IgD-negative memory B cell (primary cell): ENCODE measurements around the gene FRY. TPM values are rescaled to one million over a fixed set of nuclear protein-coding genes. Genes with fewer than 3 reads are reported as not detected.

Source experiments
- H3K27ac Mint-ChIP-seq, 3 donors: one replicate each; pipeline ENCODE4 v1.8.0; 2020 to 2022; ENCODE audit warnings: mild to moderate bottlenecking in 3 of 3, mixed read lengths in 3 of 3, moderate library complexity in 1 of 3
- H3K27me3 Mint-ChIP-seq: one replicate; pipeline ENCODE4 v1.8.0; 2021; ENCODE audit warnings: mixed read lengths
- H3K36me3 Mint-ChIP-seq: one replicate; pipeline ENCODE4 v1.8.0; 2020; ENCODE audit warnings: mild to moderate bottlenecking, mixed read lengths
- H3K4me1 Mint-ChIP-seq, 3 donors: one replicate each; pipeline ENCODE4 v1.8.0; 2020 to 2022; ENCODE audit warnings: mixed read lengths in 3 of 3, mild to moderate bottlenecking in 1 of 3
- H3K4me3 Mint-ChIP-seq, 4 donors: one replicate each; pipeline ENCODE4 v1.8.0; 2020 to 2022; ENCODE audit warnings: mild to moderate bottlenecking in 4 of 4, mixed read lengths in 4 of 4, moderate library complexity in 3 of 4
- H3K9me3 Mint-ChIP-seq, 3 donors: one replicate each; pipeline ENCODE4 v1.8.0; 2020 to 2021; ENCODE audit warnings: mixed read lengths in 3 of 3, mild to moderate bottlenecking in 1 of 3
- polyA plus RNA-seq: library from polyadenylated mRNA; unstranded; fragments of 300-500 nt; fragmentation: Illumina TruSeq; gene quantifications from one replicate; pipeline ENCODE4 v1.2.3, GENCODE V29; 2021

The FRY gene
- polyA plus RNA-seq, 1 donor from 2014 or later: 1.2 TPM

DNA sequence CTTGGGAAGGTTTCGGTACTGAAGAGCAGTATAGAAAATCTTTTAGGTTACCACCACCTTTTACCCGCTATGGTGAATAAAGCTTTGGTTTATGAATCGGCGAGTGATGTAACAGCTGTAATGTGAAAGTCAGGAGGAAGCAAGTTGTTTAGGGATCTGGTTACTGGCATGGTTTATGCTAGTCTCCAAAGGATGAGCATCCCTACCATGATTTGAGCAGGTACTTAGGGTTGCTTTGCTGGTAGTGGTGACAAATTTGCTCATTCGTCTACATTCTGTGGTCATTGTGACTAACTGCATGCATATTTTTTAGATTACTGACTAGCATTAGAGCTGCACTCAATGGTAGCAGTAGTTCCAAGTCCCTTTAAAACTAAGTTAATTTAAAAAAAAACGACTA lies 104.1 kb downstream of the FRY start:
- peaks cover 3% of the 10 kb centered on the region for H3K36me3 Mint-ChIP-seq
- no peak overlapping the region for H3K4me3 Mint-ChIP-seq
- H3K27me3 Mint-ChIP-seq: no peaks in the 10 kb centered on the region
- no peaks in the 10 kb centered on the region for H3K4me1 Mint-ChIP-seq
- H3K9me3 Mint-ChIP-seq: no peaks in the 10 kb centered on the region
- no peak overlapping the region for H3K27ac Mint-ChIP-seq

DNA sequence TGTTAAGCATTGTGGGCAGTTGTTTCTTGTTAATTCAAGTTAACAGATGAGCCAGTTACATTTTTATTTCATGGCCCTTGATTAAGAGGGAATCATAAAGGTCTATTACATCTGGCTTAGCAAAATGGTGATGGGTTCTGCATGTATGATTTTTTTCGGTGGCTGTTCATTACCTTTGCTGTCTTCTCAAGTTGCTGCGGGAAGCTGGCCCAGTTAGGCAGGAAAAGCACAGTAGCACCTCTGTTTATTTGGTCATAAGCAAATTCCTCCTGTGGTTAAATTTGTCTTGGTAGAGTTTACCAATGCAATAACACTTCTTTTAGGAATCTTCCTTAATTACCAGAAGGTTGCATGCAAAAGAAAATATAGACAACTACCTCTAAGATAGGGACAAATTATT lies 104.5 kb downstream of the FRY start:
- peaks cover 3% of the 10 kb centered on the region for H3K36me3 Mint-ChIP-seq
- H3K4me1 Mint-ChIP-seq: no peaks in the 10 kb centered on the region
- H3K27me3 Mint-ChIP-seq: no peaks in the 10 kb centered on the region
- no peak overlapping the region for H3K4me3 Mint-ChIP-seq
- no peak overlapping the region for H3K27ac Mint-ChIP-seq
- no peaks in the 10 kb centered on the region for H3K9me3 Mint-ChIP-seq

DNA sequence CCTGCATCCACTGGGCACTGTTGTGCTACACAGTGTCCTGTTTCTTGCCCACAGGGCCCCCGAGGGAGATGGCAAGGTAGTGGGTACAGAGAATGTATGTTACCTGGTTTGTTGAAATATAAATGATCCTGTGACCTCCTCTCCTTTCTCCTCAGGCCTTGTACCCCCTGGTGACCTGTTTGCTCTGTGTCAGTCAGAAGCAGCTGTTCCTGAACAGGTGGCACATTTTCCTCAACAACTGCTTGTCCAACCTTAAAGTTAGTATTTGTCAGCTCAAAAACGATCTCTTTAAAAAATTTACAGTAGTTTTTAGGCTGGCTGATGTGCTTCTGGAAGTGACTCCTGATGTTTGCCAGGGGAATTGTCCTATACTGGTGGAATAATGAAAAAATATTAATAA lies 105.1 kb downstream of the FRY start:
- Mint-ChIP-seq H3K4me3 (no peak overlapping the region), H3K27ac (no peak overlapping the region), H3K4me1 (no peaks in the 10 kb centered on the region), H3K36me3 (peaks cover 3% of the 10 kb centered on the region), H3K27me3 (no peaks in the 10 kb centered on the region), H3K9me3 (no peaks in the 10 kb centered on the region)

DNA sequence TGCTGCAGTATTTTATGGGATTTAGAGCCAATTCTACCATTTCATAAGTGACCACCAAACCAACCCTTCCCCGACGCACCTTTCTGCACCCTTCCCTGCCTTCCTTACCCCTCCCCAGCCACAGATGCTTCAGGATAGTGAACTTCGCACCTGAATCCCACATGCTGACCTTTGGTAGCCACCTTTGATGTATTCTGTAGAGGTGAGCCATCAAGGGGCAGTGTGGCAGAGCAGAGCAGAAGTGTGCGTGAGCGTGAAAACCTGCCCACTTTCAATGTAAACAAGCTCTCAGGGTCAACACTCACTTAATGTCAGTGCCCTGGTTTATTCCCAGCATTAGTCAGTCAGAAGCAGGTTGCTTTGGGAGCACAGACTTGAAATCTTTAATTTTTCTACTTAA lies 107.7 kb downstream of the FRY start:
- no peaks in the 10 kb centered on the region for H3K9me3 Mint-ChIP-seq
- H3K4me3 Mint-ChIP-seq: no peak overlapping the region
- peaks cover 3% of the 10 kb centered on the region for H3K36me3 Mint-ChIP-seq
- H3K27me3 Mint-ChIP-seq: no peaks in the 10 kb centered on the region
- H3K27ac Mint-ChIP-seq: no peak overlapping the region
- H3K4me1 Mint-ChIP-seq: no peaks in the 10 kb centered on the region

DNA sequence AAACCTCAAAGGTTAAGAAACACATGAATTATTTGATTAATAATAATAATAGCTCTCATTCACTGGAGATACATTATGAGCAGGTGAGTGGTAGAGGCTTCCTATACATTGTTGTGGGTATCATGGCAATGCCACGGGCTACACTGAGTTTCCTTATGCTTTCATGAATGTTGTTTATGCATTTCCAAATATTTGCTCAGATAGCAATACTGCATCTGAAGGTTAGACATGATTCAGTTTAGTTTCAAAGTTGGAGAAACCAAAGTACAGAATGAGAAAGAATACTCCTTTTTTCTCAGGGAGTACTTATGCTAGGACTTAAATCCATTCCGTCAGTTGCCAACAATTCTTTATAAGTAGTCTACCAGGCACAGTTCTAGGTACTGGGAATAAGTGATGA lies 108.5 kb downstream of the FRY start:
- Mint-ChIP-seq H3K27ac (no peak overlapping the region), H3K9me3 (no peaks in the 10 kb centered on the region), H3K4me3 (no peak overlapping the region), H3K36me3 (peaks cover 3% of the 10 kb centered on the region), H3K27me3 (no peaks in the 10 kb centered on the region), H3K4me1 (no peaks in the 10 kb centered on the region)

DNA sequence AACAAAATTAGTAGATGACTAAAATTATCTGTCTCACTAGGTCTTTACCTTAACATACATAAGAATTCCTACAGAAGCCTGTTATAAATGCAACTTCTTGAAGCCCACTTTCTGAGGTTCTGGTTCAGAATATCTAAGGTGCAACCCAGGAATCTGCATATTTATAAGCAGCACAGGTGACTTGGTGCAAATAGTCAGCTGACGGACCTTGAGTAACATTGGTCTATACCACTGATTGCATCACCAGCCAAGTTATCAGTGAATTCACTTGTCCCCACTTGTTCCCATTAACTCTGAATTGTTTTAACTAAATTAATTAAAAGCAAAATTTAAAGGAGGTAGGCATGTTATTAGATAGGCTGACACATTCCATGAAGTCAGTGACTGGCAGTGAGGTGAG lies 109.9 kb downstream of the FRY start:
- no peak overlapping the region for H3K4me3 Mint-ChIP-seq
- no peaks in the 10 kb centered on the region for H3K4me1 Mint-ChIP-seq
- no peaks in the 10 kb centered on the region for H3K9me3 Mint-ChIP-seq
- H3K27me3 Mint-ChIP-seq: no peaks in the 10 kb centered on the region
- H3K36me3 Mint-ChIP-seq: peaks cover 2% of the 10 kb centered on the region
- H3K27ac Mint-ChIP-seq: no peak overlapping the region

DNA sequence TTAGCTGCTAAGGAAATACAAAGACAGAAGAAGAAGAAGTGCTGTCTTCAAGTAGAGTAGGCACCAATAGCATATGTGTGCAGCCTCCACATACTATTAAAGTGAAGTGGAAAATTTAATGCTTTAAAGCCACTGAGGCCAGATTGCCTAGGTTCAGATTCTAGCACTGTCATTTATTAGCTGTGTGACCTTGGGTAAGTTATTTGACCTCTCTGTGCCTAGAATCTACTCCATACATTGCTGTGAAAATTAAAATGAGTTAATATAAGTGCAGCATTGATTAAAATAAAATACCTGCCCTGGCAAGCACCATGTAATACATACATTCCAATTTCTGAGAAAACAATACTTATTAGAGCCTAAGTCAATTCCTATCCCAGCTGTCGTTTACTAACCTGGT lies 110.5 kb downstream of the FRY start:
- Mint-ChIP-seq H3K9me3 (no peaks in the 10 kb centered on the region), H3K4me3 (no peak overlapping the region), H3K27ac (no peak overlapping the region), H3K27me3 (no peaks in the 10 kb centered on the region), H3K36me3 (peaks cover 2% of the 10 kb centered on the region), H3K4me1 (no peaks in the 10 kb centered on the region)

DNA sequence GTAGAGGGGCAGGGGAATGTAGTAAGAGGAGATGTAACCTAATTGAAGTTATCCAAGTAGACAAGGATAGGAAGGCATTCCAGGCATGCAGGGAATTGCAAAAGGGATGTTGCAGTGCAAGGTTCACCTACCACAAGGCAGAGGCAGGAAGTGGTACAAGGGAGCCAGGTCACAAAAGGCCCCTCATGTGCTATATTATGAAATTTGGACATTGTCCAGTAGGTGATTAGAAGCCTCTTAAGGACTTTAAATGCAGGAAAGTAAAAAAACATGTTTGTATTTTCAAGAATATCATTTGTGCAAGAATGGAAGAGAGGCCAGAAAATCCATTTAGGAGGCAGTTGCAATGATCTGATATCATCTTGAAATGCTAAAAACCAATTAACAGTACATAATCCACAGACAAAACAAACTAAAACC lies 111.4 kb downstream of the FRY start:
- no peaks in the 10 kb centered on the region for H3K4me1 Mint-ChIP-seq
- H3K9me3 Mint-ChIP-seq: no peaks in the 10 kb centered on the region
- H3K36me3 Mint-ChIP-seq: peaks cover 2% of the 10 kb centered on the region
- no peaks in the 10 kb centered on the region for H3K27me3 Mint-ChIP-seq
- no peak overlapping the region for H3K27ac Mint-ChIP-seq
- no peak overlapping the region for H3K4me3 Mint-ChIP-seq

DNA sequence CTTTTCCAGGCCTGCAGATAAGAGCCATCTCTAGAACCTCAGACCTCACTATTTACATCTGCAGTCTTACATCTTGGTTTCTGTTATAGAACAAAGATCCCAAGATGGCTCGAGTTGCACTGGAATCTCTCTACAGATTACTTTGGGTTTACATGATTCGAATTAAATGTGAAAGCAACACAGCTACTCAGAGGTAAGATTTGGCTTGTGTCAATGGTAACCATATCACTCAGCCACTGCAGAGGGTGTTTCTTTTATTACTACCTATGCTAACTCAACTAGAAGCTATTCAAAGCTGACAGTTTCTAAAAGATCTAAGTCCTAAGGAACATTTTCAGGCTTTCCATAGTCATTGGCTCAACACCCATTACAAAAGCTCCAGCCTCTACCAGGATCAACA lies 115.6 kb downstream of the FRY start:
- Mint-ChIP-seq H3K4me1 (no peaks in the 10 kb centered on the region), H3K4me3 (no peak overlapping the region), H3K27me3 (no peaks in the 10 kb centered on the region), H3K9me3 (no peaks in the 10 kb centered on the region), H3K27ac (no peak overlapping the region), H3K36me3 (peaks cover 4% of the 10 kb centered on the region)

DNA sequence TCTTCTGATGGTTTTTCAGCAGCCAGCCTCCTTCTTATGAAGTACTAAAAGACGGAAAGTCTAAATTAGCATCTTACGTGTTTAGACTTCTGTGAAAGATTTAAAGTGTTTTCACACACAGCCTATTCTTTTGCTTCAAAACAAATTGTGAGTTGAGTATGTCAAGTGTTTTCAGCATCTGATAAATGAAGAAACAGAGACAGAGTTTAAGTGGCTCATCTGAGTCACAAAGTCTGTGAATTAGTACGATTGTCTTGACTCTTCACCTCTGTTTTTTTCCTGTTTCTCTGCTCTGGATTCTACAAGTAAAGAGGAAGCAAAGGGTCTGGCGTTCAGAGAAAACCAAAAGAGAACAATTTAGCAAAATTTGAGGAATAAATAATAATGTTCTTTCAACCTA lies 116.4 kb downstream of the FRY start:
- Mint-ChIP-seq H3K27me3 (no peaks in the 10 kb centered on the region), H3K27ac (no peak overlapping the region), H3K36me3 (peaks cover 4% of the 10 kb centered on the region), H3K4me1 (no peaks in the 10 kb centered on the region), H3K4me3 (no peak overlapping the region), H3K9me3 (no peaks in the 10 kb centered on the region)

DNA sequence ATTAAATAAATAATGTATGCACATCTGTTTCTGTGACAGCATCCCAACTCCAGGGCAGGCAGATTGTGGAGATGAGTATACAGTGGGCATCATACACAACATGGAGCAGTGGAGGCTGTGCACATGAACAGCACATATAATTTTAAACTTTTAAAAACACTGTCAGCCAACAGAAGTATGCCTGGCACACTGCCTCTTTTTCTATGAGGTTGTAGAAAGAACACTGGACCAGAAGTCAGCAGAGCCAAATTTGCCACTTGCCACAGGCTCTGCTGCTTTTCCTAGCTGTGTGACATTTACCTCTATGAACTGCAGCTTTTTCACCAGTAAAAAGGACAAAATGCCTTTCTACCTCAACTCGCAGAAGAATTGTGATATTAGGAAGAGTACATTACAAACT lies 118.7 kb downstream of the FRY start:
- Mint-ChIP-seq H3K4me1 (no peaks in the 10 kb centered on the region), H3K36me3 (peaks cover 3% of the 10 kb centered on the region), H3K27ac (no peak overlapping the region), H3K4me3 (no peak overlapping the region), H3K27me3 (no peaks in the 10 kb centered on the region), H3K9me3 (no peaks in the 10 kb centered on the region)

DNA sequence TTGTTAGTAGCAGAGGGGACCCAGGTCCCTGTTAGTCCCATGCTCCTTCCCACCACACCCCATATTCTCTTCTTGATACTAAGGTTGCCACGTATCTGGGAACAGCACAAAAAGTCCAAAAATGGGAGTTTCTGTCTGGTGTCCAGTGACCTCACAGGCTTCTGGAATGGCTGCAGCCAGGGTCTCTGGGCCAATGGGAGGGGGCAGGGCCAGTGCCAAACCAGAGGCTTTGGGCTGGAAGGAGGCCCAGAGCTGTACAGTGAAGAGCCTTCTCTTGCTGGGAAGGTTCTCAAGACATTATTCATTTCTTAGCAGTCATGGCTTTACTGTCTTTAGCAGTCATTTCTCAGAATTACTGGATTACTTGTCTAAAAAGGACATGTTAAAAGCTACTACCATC lies 119.2 kb downstream of the FRY start:
- Mint-ChIP-seq H3K27ac (no peak overlapping the region), H3K27me3 (no peaks in the 10 kb centered on the region), H3K4me1 (no peaks in the 10 kb centered on the region), H3K9me3 (no peaks in the 10 kb centered on the region), H3K36me3 (peaks cover 2% of the 10 kb centered on the region), H3K4me3 (no peak overlapping the region)

DNA sequence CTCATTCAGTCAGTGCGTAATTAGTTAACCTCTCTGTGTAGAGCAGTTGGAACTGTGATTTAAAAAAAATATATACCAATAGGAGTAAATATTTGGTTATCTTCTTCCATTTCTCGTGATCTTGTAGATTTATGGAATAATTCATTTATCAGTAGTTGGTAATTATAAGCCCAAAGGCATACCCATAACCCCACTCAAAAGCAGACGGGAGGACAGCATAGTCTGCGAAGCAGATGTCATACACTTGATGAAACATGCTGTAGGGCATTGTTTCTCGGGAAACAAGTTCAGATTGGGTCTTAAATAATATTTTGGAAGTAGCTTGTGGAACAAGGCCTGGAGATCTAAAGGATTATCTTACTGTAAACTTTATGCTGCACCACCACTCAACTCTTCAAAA lies 119.7 kb downstream of the FRY start:
- peaks cover 2% of the 10 kb centered on the region for H3K36me3 Mint-ChIP-seq
- no peak overlapping the region for H3K27ac Mint-ChIP-seq
- H3K4me3 Mint-ChIP-seq: no peak overlapping the region
- no peaks in the 10 kb centered on the region for H3K4me1 Mint-ChIP-seq
- no peaks in the 10 kb centered on the region for H3K9me3 Mint-ChIP-seq
- H3K27me3 Mint-ChIP-seq: no peaks in the 10 kb centered on the region

DNA sequence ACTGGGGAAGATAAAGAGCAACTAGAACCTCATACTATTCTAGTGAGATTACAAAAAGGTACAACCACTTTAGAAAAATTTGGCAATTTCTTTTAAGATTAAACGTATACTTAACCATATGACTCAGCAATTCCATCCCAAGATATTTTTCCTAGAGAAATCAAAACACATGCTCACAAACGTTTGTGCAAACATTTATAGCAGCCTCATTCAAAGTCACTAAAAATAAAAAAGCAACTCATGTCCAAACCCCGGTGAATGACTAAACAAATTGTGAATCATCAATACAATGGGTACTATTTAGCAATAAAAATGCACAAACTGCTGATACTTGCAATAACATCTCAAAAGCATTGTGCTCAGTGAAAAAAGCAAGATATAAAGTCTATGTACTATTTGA lies 121.5 kb downstream of the FRY start:
- H3K27ac Mint-ChIP-seq: no peak overlapping the region
- no peaks in the 10 kb centered on the region for H3K4me1 Mint-ChIP-seq
- H3K9me3 Mint-ChIP-seq: no peaks in the 10 kb centered on the region
- no peak overlapping the region for H3K4me3 Mint-ChIP-seq
- H3K36me3 Mint-ChIP-seq: peaks cover 5% of the 10 kb centered on the region
- H3K27me3 Mint-ChIP-seq: no peaks in the 10 kb centered on the region

DNA sequence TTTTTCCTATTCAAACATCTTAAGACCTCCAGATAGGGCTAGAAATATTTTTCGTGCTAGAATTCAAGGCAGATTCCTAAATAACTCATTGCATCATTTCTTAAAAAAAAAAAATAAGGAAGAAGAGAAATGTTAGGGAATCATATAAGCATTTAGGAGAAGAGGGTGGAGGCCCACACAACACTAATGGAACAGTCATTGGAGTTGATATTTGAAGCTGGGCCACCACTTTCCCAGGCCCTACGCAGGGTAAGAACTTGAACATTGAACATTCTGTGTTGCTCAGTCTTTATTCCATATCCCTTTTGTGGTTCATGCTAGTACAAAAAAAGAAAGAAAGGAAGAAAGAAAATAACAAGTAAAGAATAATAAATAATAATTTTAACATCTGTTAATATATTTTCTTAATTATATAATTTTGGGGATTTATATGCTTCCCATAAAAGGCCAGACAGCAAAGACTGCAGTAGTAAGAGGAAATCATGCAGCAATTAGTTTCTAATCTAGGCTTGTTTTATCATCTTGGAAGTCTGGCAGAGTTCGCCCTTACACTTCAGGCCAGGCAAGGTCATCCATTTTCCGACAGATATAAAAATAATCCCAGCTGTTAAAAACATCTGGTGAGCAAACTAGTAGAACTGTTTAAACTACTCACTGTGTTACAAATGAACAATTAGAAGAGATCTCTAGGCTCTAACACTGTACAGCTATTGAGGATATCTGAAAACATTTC lies 127.7 kb downstream of the FRY start:
- Mint-ChIP-seq H3K9me3 (no peaks in the 10 kb centered on the region), H3K4me3 (no peak overlapping the region), H3K36me3 (peaks cover 14% of the 10 kb centered on the region), H3K27me3 (no peaks in the 10 kb centered on the region), H3K4me1 (peaks cover 0 to 13% (median 9%) of the 10 kb centered on the region in 3 donors), H3K27ac (no peak overlapping the region)

DNA sequence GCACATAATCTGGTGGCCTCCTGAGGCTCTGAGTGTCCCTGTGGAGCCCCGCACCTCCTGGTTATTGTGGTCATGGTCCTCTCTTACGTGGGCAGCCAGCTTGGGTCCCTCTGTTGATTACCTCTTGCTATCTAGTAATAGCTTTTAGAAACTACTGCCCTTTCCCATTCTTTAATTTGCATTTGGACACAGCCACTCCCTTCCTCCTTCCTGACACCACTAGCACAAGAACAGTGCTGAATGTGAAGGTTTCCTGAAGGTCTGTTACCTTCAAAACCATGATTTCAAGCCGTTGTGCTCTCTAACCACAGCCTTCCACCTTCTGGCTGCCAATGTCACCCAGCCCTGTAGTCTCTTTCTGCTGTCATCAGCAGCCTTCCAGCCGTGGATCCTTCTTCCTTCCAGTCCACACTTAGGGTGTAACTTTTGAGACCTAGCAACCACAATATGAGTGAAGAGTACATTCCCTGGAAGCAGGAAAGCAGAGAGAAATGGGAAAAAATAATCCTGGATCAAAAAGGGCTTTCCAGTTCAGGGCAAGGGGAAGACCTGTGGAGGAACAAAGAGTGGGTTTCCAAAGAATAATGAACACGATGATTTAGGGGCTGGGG lies 130.9 kb downstream of the FRY start:
- peaks cover 14% of the 10 kb centered on the region for H3K36me3 Mint-ChIP-seq
- no peaks in the 10 kb centered on the region for H3K9me3 Mint-ChIP-seq
- H3K4me3 Mint-ChIP-seq: no peak overlapping the region
- no peaks in the 10 kb centered on the region for H3K27me3 Mint-ChIP-seq
- H3K4me1 Mint-ChIP-seq: peaks cover 0 to 17% (median 9%) of the 10 kb centered on the region in 3 donors
- H3K27ac Mint-ChIP-seq: no peak overlapping the region
